Mammary epithelial cell (primary cell): ENCODE data around the gene TGFBI.

Source experiments
- CTCF ChIP-seq, 2 donors: IDR thresholded peaks in 1 of 2; conservative IDR thresholded peaks in 1 of 2; 2 replicates each; pipeline ENCODE4 v1.5.1; 2011 to 2012; ENCODE audit warnings: inconsistent platforms in 2 of 2, low read length in 2 of 2, mild to moderate bottlenecking in 2 of 2, control low read depth in 1 of 2, low read depth in 1 of 2; ENCODE audit not compliant: insufficient read depth in 1 of 2; ENCODE audit errors: extremely low read depth in 1 of 2
- EZH2 ChIP-seq: IDR thresholded peaks from 2 replicates; pipeline ENCODE4 v1.6.1; 2012; ENCODE audit warnings: low read length, inconsistent platforms, borderline replicate concordance

GRCh38 chr5:136073714-136074529 is 45.1 kb downstream of the TGFBI start:
- TF ChIP-seq CTCF (conservative IDR thresholded peaks at IDR 0.05 in 1 of 2, IDR thresholded peaks at IDR 0.05 in 1 of 2; ENCODE audit: extremely low read depth in 1 of 2, insufficient read depth in 1 of 2, low read depth in 1 of 2, low read length in 2 of 2) (no peak), EZH2 (no peak)
